NCI-H187 (cell line): Measurements from ENCODE around the gene ADIPOR1.
"Not testable (repeated sequence)": the region's sequence is repeated elsewhere in the genome, so short reads cannot be mapped to it uniquely, and the experiment has no call there.

ENCODE experiments used
- DNase-seq, 2 experiments: peaks; one replicate each; lab custom pipeline; 2025; lab: John Stamatoyannopoulos, UW

The ADIPOR1 gene

GRCh38 chr1:202936409-202936808 is 21.7 kb downstream of the ADIPOR1 start:
- not testable (repeated sequence) for DNase-seq

- no peak for DNase-seq
These were observed 22.3 kb downstream of the ADIPOR1 start for GRCh38 chr1:202935844-202936243.

GRCh38 chr1:202934755-202935154 is 23.4 kb downstream of the ADIPOR1 start:
- no peak for DNase-seq

- DNase-seq, result no peak
These were observed 25.6 kb downstream of the ADIPOR1 start for GRCh38 chr1:202932476-202932875.

- DNase-seq, result peak; percentile 99 to 100
These were observed 31.3 kb downstream of the ADIPOR1 start, which contains the start of gene KLHL12 for GRCh38 chr1:202926581-202927491. KLHL12 (minus strand) TSS chr1:202927234; CDS start chr1:202925162, 2,072 bp downstream.

GRCh38 chr1:202923533-202923932 is 34.6 kb downstream of the ADIPOR1 start:
- DNase-seq, result no peak

- no peak for DNase-seq
These were observed 38.5 kb downstream of the ADIPOR1 start for GRCh38 chr1:202919615-202920014.

- no peak for DNase-seq
These were observed 43.0 kb downstream of the ADIPOR1 start for GRCh38 chr1:202915146-202915545.

GRCh38 chr1:202912476-202912875 is 45.6 kb downstream of the ADIPOR1 start:
- DNase-seq, result not testable (repeated sequence)

GRCh38 chr1:202909494-202909893 is 48.6 kb downstream of the ADIPOR1 start:
- no peak for DNase-seq

- DNase-seq, result no peak
These were observed 49.1 kb downstream of the ADIPOR1 start for GRCh38 chr1:202908998-202909397.

- DNase-seq, result no peak
These were observed 52.8 kb downstream of the ADIPOR1 start for GRCh38 chr1:202905331-202905730.

GRCh38 chr1:202903808-202904207 is 54.3 kb downstream of the ADIPOR1 start:
- not testable (repeated sequence) for DNase-seq

- DNase-seq, result no peak
These were observed 56.6 kb downstream of the ADIPOR1 start for GRCh38 chr1:202901555-202901954.

- DNase-seq, result no peak
These were observed 65.6 kb downstream of the ADIPOR1 start for GRCh38 chr1:202892501-202892900.
